ENCODE measurements around the gene CTNNA3. TPM values are rescaled to one million over a fixed set of nuclear protein-coding genes. Genes with fewer than 3 reads are reported as not detected.

Gene CTNNA3
- polyA plus RNA-seq, 1 experiment: not detected

- TF ChIP-seq CTCF (IDR thresholded peaks at IDR 0.05; ENCODE audit: insufficient read depth, low read depth, low read length): no peak
- ChIA-PET POLR2A (no interaction called here), CTCF (interaction anchor here (0.6 to 1.3 kb wide), 4 partner anchors 9 to 855 kb away, joined by 3 to 5 read pairs (median 4); no protein-coding TSS in a partner anchor)
- H3K27me3 ChIP-seq (ENCODE audit: control insufficient read depth, insufficient read depth, low read length): peaks cover 8% of the 10 kb centered on the region; the same call in 1 of the 2 replicates
- no peaks in the 10 kb centered on the region for H3K36me3 ChIP-seq (ENCODE audit: control insufficient read depth, insufficient read depth, low read length)
- H3K4me3 ChIP-seq (ENCODE audit: low read depth, low read length): no peak overlapping the region
- no peak for DNase-seq (ENCODE audit: low read depth)
Observed at GRCh38 chr10:66925373-66925772, 770.6 kb downstream of the CTNNA3 start.

GRCh38 chr10:66924674-66925345 is 771.2 kb downstream of the CTNNA3 start:
- Histone ChIP-seq H3K36me3 (ENCODE audit: control insufficient read depth, insufficient read depth, low read length) (no peaks in the 10 kb centered on the region), H3K27me3 (ENCODE audit: control insufficient read depth, insufficient read depth, low read length) (peaks cover 8% of the 10 kb centered on the region; the same call in 1 of the 2 replicates), H3K4me3 (ENCODE audit: low read depth, low read length) (no peak overlapping the region)
- ChIA-PET CTCF (interaction anchor here (0.6 to 1.3 kb wide), 4 partner anchors 8 to 855 kb away, joined by 3 to 4 read pairs (median 4); no protein-coding TSS in a partner anchor), POLR2A (no interaction called here)
- no peak for DNase-seq (ENCODE audit: low read depth)
- TF ChIP-seq CTCF (IDR thresholded peaks at IDR 0.05; ENCODE audit: insufficient read depth, low read depth, low read length): no peak

GRCh38 chr10:66919248-66919647 is 776.7 kb downstream of the CTNNA3 start:
- no peak for DNase-seq (ENCODE audit: low read depth)
- no peaks in the 10 kb centered on the region for H3K36me3 ChIP-seq (ENCODE audit: control insufficient read depth, insufficient read depth, low read length)
- TF ChIP-seq CTCF (IDR thresholded peaks at IDR 0.05; ENCODE audit: insufficient read depth, low read depth, low read length): no peak
- H3K27me3 ChIP-seq (ENCODE audit: control insufficient read depth, insufficient read depth, low read length): no peaks in the 10 kb centered on the region
- H3K4me3 ChIP-seq (ENCODE audit: low read depth, low read length): no peak overlapping the region
- ChIA-PET CTCF (no interaction called here), POLR2A (no interaction called here)

- ChIA-PET POLR2A (no interaction called here), CTCF (interaction anchor here (1.1 kb wide), 1 partner anchor 9 kb away, joined by 4 read pairs; the partner anchor contains the start of gene LRRTM3)
- Histone ChIP-seq H3K27me3 (ENCODE audit: control insufficient read depth, insufficient read depth, low read length) (no peaks in the 10 kb centered on the region), H3K36me3 (ENCODE audit: control insufficient read depth, insufficient read depth, low read length) (no peaks in the 10 kb centered on the region), H3K4me3 (ENCODE audit: low read depth, low read length) (no peak overlapping the region)
- no peak for DNase-seq (ENCODE audit: low read depth)
- no peak for TF ChIP-seq CTCF (IDR thresholded peaks at IDR 0.05; ENCODE audit: insufficient read depth, low read depth, low read length)
Observed at GRCh38 chr10:66917104-66917503, 778.9 kb downstream of the CTNNA3 start.

GRCh38 chr10:66916030-66916429 is 780.0 kb downstream of the CTNNA3 start:
- no peak for TF ChIP-seq CTCF (IDR thresholded peaks at IDR 0.05; ENCODE audit: insufficient read depth, low read depth, low read length)
- CTCF ChIA-PET: interaction anchor here (1.1 to 1.2 kb wide), 2 partner anchors 9 to 10 kb away, joined by 3 to 4 read pairs; partner anchors contain the start of gene LRRTM3
- no peaks in the 10 kb centered on the region for H3K27me3 ChIP-seq (ENCODE audit: control insufficient read depth, insufficient read depth, low read length)

More at GRCh38 chr10:66916030-66916429, 780.0 kb downstream of the CTNNA3 start:
- POLR2A ChIA-PET: no interaction called here
- Histone ChIP-seq H3K4me3 (ENCODE audit: low read depth, low read length) (no peak overlapping the region), H3K36me3 (ENCODE audit: control insufficient read depth, insufficient read depth, low read length) (no peaks in the 10 kb centered on the region)
- DNase-seq (ENCODE audit: low read depth): no peak

All from BJ (cell line).